HEK293 (cell line): Measurements from ENCODE around the gene BACH2.

ENCODE experiments used
- TF ChIP-seq, protein P1 (sequence below): fragments of 450-650 bp; formaldehyde crosslinking; IDR thresholded peaks from 2 replicates; pipeline ENCODE4 v1.5.1; 2016; ENCODE audit warnings: missing biosample characterization, missing genetic modification characterization
- TF ChIP-seq, protein P2 (sequence below): fragments of 450-650 bp; formaldehyde crosslinking; IDR thresholded peaks from 2 replicates; pipeline ENCODE4 v1.5.1; 2016; ENCODE audit warnings: missing biosample characterization, missing genetic modification characterization

DNA sequence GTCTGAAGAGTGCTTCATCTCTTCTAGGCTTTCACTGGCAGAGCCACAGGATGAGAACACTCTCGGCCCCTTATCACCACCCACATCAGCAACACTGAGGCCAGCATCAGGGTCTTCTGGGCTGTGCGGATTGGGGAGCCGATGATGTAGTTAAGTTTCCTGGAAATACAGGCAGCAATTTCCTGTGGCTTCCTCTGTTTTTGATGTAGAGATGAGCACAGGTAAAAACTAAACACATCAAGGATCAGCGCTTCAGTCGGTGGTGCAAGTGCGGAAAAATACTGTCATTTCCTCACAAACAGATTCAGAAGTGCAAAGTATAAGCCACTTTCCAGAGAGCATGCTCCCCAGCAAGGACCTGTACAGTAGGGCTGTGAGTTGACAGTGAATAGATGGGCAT is 62.6 kb downstream of the BACH2 start:
- TF ChIP-seq, protein P1, sequence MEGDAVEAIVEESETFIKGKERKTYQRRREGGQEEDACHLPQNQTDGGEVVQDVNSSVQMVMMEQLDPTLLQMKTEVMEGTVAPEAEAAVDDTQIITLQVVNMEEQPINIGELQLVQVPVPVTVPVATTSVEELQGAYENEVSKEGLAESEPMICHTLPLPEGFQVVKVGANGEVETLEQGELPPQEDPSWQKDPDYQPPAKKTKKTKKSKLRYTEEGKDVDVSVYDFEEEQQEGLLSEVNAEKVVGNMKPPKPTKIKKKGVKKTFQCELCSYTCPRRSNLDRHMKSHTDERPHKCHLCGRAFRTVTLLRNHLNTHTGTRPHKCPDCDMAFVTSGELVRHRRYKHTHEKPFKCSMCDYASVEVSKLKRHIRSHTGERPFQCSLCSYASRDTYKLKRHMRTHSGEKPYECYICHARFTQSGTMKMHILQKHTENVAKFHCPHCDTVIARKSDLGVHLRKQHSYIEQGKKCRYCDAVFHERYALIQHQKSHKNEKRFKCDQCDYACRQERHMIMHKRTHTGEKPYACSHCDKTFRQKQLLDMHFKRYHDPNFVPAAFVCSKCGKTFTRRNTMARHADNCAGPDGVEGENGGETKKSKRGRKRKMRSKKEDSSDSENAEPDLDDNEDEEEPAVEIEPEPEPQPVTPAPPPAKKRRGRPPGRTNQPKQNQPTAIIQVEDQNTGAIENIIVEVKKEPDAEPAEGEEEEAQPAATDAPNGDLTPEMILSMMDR = no peak
- TF ChIP-seq, protein P2, sequence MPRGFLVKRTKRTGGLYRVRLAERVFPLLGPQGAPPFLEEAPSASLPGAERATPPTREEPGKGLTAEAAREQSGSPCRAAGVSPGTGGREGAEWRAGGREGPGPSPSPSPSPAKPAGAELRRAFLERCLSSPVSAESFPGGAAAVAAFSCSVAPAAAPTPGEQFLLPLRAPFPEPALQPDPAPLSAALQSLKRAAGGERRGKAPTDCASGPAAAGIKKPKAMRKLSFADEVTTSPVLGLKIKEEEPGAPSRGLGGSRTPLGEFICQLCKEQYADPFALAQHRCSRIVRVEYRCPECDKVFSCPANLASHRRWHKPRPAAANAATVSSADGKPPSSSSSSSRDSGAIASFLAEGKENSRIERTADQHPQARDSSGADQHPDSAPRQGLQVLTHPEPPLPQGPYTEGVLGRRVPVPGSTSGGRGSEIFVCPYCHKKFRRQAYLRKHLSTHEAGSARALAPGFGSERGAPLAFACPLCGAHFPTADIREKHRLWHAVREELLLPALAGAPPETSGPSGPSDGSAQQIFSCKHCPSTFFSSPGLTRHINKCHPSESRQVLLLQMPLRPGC (tag by site-specific recombination) = no peak
